ENCODE measurements around the gene EML6. TPM values are rescaled to one million over a fixed set of nuclear protein-coding genes. Genes with fewer than 3 reads are reported as not detected.

Gene EML6
- total RNA-seq, 1 experiment from 2014 or later, result 1.5 TPM

DNA sequence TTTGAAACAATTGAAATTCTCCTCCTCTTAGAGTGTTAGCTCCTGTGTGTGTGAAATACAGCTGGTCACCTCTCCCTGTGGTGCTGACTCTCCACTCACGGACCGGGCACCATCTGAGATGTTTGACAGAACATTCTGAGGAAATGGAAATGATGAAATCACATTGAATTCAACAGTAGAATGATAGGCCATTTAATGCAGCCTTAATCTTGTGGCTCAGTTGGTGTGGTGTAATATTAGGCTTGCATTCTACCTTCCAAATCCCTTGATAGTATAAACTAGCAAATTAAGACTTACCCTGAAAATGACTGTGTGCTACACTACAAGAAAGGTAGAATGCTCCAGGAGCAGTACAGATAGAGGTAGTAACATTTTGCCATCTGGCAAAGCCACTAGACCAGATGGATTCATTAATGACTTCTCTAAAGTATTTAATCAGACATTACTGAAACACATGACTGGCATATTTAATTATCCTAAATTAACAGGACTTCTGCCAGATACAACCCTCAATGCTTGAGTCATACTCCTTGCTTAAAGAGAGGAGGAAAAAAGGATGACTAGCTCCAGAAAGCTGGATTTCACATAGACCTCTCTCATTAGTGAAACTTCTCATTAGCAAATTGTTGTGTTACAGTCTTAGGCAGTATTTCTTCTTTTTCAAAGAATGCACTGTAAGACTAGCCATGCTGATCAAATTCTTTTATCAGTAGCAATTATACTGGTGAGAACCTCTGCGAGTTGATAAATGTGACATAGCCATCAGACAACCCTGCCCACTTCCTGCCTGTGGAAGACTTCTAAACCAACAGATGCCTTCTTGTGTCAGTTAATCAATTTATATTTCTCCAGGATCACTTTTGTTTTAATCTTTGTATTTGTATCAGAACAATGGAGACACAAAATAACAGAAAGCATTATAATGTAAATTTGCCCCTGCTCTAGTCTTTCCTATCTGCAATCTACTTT lies 80.6 kb downstream of the EML6 start:
- Histone ChIP-seq H2BK12ac (ENCODE audit: insufficient read length, low read depth, low read length) (no peak overlapping the region), H2AFZ (ENCODE audit: low read length) (no peak overlapping the region), H3K23ac (ENCODE audit: insufficient read length, low read depth, low read length) (no peak overlapping the region), H3K4me2 (ENCODE audit: insufficient read depth, insufficient read length, low read length) (no peak overlapping the region), H3K23me2 (ENCODE audit: insufficient read length, low read depth, low read length, poor library complexity, severe bottlenecking) (no peaks in the 10 kb centered on the region), H3K79me1 (ENCODE audit: insufficient read depth, low read depth, low read length, poor library complexity, severe bottlenecking) (no peaks in the 10 kb centered on the region), H3K56ac (ENCODE audit: insufficient read length, low read depth, low read length) (no peak overlapping the region), H3K4me1 (ENCODE audit: insufficient read depth, low read length) (no peaks in the 10 kb centered on the region), H2BK15ac (ENCODE audit: low read depth, low read length) (no peak overlapping the region), H4K20me1 (ENCODE audit: control insufficient read depth, insufficient read depth, insufficient read length) (no peaks in the 10 kb centered on the region), H3K27me3 (ENCODE audit: insufficient read depth, low read length) (no peaks in the 10 kb centered on the region), H3K9me3 (ENCODE audit: control insufficient read depth, low read depth, low read length) (no peaks in the 10 kb centered on the region), H3K79me2 (ENCODE audit: insufficient read depth, low read length) (no peaks in the 10 kb centered on the region), H2BK120ac (ENCODE audit: low read depth, low read length, poor library complexity, severe bottlenecking) (no peak overlapping the region), H3K4ac (ENCODE audit: low read depth, low read length) (no peak overlapping the region), H2BK20ac (ENCODE audit: low read depth, low read length, poor library complexity, severe bottlenecking) (no peak overlapping the region), H3K27ac (ENCODE audit: insufficient read length, low read depth, low read length) (no peak overlapping the region), H4K8ac (replicated peaks; ENCODE audit: insufficient read length, low read depth, low read length) (no peak overlapping the region), H3K14ac (ENCODE audit: insufficient read depth, low read length) (no peak overlapping the region), H4K91ac (ENCODE audit: insufficient read length, low read depth, low read length) (no peak overlapping the region), H4K5ac (ENCODE audit: insufficient read length, low read depth, low read length) (no peak overlapping the region), H3K9ac (ENCODE audit: extremely low read depth, insufficient read length, low read length) (no peak overlapping the region), H2BK5ac (ENCODE audit: insufficient read length, low read length) (no peak overlapping the region), H3K18ac (ENCODE audit: insufficient read length, low read depth, low read length) (no peak overlapping the region), H2AK5ac (ENCODE audit: insufficient read length, low read length) (no peak overlapping the region), H3T11ph (ENCODE audit: low read length) (no peak overlapping the region)
- Mint-ChIP-seq H3K27me3 (ENCODE audit: low read depth) (no peaks in the 10 kb centered on the region), H3K36me3 (ENCODE audit: insufficient read depth in 1 of 3, low read depth in 3 of 3) (no peaks in the 10 kb centered on the region), H3K4me3 (no peak overlapping the region), H3K27ac (no peak overlapping the region), H3K9me3 (no peaks in the 10 kb centered on the region), H3K4me1 (peaks cover 13 to 18% of the 10 kb centered on the region in 2 experiments)
- no CpG with 5 or more reads among the region's 3 CpGs for WGBS (ENCODE audit: extremely low coverage, insufficient read length, low lambda C conversion rate)
- DNase-seq, result no peak
- TF ChIP-seq, protein P1, sequence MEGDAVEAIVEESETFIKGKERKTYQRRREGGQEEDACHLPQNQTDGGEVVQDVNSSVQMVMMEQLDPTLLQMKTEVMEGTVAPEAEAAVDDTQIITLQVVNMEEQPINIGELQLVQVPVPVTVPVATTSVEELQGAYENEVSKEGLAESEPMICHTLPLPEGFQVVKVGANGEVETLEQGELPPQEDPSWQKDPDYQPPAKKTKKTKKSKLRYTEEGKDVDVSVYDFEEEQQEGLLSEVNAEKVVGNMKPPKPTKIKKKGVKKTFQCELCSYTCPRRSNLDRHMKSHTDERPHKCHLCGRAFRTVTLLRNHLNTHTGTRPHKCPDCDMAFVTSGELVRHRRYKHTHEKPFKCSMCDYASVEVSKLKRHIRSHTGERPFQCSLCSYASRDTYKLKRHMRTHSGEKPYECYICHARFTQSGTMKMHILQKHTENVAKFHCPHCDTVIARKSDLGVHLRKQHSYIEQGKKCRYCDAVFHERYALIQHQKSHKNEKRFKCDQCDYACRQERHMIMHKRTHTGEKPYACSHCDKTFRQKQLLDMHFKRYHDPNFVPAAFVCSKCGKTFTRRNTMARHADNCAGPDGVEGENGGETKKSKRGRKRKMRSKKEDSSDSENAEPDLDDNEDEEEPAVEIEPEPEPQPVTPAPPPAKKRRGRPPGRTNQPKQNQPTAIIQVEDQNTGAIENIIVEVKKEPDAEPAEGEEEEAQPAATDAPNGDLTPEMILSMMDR (conservative IDR thresholded peaks at IDR 0.05), result no peak
